Upper lobe of left lung (tissue), 4 donors: ENCODE results near the gene GPR65.
"Not testable (repeated sequence)": the region's sequence is repeated elsewhere in the genome, so short reads cannot be mapped to it uniquely, and the experiment has no call there.

Experiments used
- CTCF ChIP-seq, 6 experiments: fragments of 450-650 bp in 4 of 6; fragments of 200-600 bp in 2 of 6; sonication (generic) in 2 of 6; IDR thresholded peaks; one replicate each; pipeline ENCODE4 v1.5.1; 2016 to 2019; ENCODE audit warnings: antibody characterized with exemption in 6 of 6
- EP300 ChIP-seq, 4 donors: sonication (generic); formaldehyde crosslinking; IDR thresholded peaks; one replicate each; pipeline ENCODE4 v1.5.1; 2017; ENCODE audit warnings: antibody characterized with exemption in 4 of 4, control low read depth in 2 of 4
- POLR2AphosphoS5 ChIP-seq, 2 donors: sonication (generic); formaldehyde crosslinking; IDR thresholded peaks; one replicate each; pipeline ENCODE4 v1.5.1; 2017; ENCODE audit warnings: antibody characterized with exemption in 2 of 2

GRCh38 chr14:88024252-88025086 is 19.5 kb downstream of the GPR65 start:
- TF ChIP-seq CTCF, EP300, POLR2AphosphoS5 (IDR thresholded peaks at IDR 0.05): not testable (repeated sequence)
